Suprapubic skin (tissue), 2 donors: Measurements from ENCODE around the gene PRSS57.

Source experiments
- EP300 ChIP-seq: sonication (generic); formaldehyde crosslinking; IDR thresholded peaks from one replicate; pipeline ENCODE4 v1.6.1; 2017; ENCODE audit warnings: antibody characterized with exemption
- POLR2A ChIP-seq, 2 donors: fragments of 450-650 bp; IDR thresholded peaks; one replicate each; pipeline ENCODE4 v1.6.1; 2017; ENCODE audit warnings: antibody characterized with exemption in 2 of 2, mild to moderate bottlenecking in 2 of 2, moderate library complexity in 2 of 2

DNA sequence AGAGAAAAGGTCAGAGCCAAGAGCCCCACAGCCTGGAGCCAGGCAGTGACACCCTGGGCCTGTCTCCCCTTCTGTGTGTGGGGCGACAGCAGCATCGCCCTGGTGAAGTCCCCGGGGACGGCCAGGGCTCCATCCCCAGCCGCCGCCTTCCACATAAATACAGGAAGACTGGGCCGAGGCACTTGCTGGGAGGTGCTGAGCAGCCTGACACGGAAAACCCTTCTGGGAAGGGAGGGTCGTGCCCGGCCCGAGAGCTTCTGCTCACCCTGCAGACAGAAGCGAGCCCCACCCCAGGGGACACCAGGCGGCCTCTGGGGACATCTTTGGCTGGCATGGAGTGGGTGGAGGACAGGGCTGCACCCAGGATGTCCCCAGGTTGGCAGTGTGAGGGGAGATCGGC lies 50.5 kb downstream of the PRSS57 start:
- TF ChIP-seq POLR2A (IDR thresholded peaks at IDR 0.05) = no peak
- no peak for TF ChIP-seq EP300
